GM21381 (cell line): ENCODE measurements around the gene SLC35A1.

Experiments used
- ATAC-seq: cut with Tn5 transposase; IDR thresholded peaks from one replicate; pipeline ENCODE4 v1.9.1; 2021; ENCODE audit warnings: mild to moderate bottlenecking, moderate library complexity; ENCODE audit not compliant: unreplicated experiment

SLC35A1 gene

DNA sequence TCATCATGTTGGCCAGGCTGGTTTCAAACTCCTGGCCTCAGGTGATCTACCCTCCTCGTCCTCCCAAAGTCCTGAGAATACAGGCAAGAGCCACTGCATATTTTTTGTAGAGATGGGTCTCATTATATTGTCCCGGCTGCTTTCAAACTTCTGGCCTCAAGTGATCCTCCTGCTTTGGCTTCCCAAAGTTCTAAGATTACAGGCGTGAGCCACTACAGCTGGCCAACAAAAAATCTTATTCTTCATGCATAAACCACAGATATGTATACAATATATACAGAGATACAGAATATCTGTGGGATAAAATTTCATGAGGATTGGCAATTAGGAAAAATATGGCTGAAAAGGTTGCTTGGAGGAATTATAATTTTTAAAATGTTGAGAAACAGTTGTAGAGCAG, 49.9 kb downstream of the SLC35A1 start:
- ATAC-seq, result no peak

DNA sequence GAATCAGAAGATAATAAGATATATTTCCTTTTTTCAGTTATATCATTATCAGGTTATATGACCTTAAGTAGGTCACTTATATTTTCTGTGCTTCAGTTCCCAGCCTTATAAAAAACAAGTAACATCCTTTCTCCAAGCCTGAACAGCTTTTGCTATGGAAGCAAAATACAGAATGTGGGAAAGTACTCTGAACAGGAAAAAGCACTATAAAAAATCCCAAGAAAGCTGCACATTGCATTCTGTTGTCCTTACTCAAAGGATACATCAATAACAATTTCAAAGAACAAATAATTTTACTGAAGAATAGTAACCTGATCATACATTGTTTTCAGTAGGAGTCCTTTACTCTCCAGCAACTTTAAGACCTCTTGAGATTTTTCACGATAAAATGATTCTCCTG, 56.4 kb downstream of the SLC35A1 start:
- ATAC-seq, result no peak

DNA sequence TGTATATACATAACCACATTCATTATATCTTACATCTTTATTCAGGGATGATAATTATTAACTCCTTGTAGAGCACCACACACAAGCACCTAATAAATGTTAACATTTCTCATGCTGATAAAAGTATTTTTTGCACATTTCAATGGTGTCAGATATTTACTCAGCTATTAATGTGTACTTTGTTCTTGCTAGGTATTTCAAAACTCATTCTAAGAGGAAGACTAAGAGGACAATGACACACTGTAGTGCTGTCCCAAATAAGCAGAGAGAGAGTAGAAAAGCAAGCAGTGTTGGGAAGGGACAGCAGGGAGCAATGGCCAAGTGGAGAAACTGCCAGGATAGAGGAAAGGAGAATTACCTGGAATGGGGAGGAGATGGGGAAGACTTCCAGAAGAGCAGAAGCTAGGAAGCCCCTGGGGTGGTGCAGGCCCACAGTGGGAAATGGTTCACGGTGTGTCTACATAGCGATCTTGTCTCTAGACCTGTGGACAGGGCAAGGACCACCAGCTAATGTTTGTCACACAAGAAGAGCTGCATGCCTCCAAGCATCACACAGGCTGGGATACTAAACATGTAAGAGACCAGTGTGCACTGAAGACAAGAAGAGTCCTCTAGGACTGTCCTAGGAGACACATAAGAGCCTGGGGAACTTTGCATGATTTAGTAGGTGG, 61.7 kb downstream of the SLC35A1 start:
- ATAC-seq, result no peak

DNA sequence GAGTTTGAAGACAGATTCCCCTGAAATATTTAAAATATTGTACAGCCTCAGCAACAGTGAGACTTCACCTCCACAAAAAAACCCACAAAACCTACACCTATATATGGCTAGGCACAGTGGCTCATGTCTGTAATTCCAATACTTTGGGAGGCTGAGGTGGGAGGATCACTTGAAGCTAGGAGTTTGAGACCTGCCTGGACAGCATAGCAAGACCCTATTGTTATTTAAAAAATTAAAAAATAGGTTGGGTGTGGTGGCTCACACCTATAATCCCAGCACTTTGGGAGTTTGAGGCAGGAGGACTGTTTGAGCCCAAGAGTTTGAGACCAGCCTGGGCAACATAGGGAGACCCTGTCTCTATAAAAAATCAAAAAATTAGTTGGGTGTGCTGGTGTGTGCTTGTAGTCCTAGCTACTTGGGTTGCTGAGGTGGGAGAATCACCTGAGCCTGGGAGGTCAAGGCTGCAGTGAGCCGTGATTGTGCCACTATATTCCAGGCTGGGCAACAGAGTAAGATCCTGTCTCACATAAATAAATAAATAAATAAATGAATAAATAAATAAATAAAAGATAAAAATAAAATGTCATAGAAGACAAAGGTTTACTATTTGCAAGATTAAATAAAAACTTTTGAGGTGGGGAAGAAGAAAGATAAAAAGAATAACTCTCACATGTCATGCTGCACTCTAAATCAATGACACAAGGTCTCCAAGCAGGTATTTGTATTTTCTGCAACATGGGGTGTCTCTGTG, 65.9 kb downstream of the SLC35A1 start:
- no peak for ATAC-seq

DNA sequence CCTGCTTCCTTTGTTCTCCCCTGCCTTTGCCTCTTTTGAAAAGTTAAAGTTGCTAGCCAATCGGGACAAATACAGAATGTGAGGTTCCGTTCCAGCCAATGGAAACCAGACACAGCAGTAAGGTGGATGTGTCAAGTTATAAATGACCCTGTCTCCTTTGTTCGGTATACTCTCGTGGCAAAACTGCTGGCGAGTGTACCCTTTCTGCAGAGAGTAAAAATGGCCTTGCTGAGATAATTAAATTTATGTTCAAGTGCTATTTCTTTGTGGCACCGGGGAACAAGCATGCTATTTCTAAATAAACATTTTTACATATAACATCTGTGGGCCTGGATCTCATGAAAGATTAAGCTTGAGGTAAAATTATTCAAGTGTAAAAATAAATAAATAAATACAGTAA, 66.8 kb downstream of the SLC35A1 start:
- no peak for ATAC-seq

DNA sequence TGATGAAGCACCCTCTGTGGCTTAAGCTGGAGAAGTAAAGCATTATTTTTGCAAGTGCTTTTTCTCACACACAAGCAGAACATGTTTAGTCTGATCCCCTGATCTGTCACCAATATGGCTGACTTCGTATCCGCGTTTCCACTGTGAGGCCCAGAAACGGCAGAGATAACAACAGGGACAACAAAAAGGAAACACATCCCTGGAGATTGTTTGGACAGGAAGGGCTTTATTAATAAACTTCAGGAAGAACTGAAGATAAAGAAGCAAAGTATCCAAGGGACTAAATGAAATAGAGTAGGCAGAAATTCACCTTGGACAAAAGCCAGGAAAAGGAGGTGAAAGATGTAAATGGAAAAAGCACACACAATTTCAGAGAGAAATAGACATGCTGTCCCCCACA, 67.8 kb downstream of the SLC35A1 start:
- ATAC-seq, result no peak

DNA sequence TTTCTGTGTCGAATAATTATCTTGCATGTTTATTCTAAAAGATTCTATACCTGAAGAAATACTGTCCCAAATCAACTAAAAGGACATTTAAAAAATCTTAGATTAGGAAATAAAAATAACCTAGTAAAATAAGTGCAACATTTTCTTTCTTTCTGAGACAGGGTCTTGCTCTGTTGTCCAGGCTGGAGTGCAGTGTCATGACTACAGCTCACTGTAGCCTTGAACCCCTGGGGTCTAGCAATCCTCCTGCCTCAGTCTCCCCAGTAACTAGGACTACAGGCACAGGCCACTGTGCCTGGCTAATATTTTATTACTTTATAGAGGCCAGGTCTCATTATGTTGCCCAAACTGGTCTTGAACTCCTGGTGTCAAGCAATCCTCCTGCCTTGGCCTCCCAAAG, 68.3 kb downstream of the SLC35A1 start:
- no peak for ATAC-seq

DNA sequence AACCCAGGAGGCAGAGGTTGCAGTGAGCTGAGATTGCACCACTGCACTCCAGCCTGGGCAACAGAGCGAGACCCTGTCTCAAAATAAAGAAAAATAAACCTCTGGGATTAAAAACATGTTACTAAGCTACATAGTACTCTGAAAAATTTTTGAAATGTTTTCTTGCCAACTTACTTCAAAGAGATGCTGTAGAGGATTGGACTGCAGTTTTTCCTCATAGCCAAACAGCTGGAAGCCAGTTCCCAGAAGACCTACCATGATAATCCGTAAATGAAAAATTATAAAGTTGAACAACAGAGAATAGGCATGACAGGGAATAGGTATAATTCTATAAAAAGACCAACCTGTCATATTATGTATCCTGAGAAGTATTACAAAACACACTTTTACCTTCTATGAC, 69.0 kb downstream of the SLC35A1 start:
- no peak for ATAC-seq

DNA sequence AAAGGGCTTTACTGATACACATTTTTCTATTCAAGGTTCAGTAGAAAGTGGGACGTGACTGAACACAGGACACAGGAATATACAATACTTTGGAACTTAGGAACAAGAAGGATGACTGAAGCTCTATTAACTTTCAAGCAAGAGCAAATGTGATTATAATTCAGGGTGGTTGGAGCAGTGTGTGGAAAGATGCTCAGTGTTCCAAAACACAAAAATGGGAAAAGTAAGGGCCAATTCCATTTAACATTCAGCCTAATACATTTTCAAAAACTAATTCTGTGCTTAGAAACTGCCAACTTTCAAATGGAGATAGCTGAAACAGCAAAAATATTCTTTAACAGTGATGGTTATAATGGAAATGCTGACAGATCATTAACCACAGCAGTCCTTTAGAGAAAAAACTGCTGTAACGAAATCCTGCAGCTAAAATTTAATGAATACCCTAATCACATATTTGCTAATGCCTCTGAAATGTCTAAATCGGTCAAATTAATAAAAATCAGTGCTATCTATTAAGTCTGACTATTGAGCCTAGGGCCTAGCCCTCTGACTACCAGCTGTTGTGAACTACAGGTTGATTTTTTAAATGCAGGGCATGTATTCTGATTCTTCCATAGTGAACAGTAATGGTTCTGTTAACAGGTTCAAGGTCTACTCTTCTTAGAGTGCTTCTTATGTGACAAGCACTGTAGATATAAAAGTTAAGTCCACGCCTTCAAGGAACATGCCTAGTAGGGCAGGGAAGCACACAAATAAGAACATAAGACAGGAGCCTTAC, 71.1 kb downstream of the SLC35A1 start:
- no peak for ATAC-seq

DNA sequence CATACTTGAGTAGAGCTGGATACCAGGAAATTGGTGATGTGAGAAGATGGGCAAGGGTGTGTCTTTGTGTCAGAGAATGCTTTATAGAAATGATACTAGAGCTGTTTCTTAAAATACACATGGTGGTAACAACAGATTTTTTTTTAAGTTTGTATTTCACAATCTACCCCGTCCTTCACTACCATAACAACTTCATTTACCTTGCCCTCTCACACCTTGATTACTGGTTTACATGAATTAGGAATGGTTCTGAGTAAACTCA, 71.6 kb downstream of the SLC35A1 start:
- no peak for ATAC-seq

DNA sequence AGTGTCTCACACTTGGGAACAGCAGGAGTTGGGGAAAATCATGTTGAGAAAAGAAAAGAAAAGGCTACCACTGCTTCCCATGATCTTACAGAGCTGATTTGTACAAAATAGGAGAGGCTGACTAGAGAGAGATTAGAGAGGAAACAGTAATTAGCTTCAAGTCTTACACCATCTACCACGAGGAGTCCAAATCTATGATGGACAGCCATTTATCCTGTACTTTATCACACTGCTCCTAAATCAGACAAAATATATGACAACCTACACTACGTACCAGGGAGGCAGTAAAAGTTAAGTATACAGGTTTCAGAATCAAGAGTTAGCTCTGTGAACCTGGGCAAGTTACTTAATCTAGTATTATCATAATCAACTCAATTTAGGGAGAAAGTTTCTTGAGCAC, 79.0 kb downstream of the SLC35A1 start:
- ATAC-seq, result no peak

DNA sequence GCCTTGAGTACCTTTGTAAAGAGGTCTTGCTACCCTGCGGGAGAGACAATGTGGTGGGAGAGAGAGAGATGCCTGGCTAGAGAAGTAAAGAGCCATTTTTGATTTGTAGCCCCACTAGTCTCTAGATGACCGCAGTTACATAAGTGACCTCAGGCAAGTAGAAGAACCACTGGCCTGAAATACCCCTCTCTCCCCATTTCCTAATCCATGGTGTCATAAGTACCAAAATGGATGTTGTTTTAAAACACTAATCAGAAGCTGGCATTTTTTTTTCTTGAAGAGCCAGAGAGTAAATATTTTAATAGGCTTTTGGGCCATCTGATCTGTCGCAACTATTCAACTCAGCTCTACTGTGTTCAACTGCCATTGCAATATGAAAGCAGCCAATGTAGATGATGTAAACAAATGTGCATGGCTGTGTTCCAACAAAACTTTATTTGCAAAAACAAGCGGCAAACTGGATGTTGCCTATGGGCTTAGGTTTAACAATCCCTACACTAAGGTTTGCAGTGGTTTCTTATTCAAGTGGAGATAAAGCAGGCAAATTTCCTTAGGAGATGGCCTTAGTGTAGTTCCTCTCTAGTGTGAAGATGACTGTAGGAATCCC, 80.5 kb downstream of the SLC35A1 start:
- no peak for ATAC-seq

DNA sequence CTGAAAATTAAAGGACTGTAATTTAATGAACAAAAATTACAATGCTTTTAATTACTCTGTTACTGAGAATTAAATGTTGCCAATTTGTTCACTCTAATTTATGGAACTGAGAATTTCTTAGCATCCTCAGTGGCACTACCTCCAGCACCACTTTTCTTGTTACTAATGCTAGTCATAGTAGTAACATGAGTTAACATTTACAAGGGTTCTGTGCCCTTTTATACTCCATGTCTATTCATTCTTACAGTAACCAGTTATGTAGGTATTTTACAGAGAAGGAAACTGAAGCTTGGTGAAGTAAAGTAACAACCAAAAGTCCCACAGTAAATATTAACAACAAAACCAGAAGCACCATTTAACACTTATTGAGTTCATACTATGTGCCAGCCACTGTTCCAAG, 82.7 kb downstream of the SLC35A1 start:
- ATAC-seq, result no peak

DNA sequence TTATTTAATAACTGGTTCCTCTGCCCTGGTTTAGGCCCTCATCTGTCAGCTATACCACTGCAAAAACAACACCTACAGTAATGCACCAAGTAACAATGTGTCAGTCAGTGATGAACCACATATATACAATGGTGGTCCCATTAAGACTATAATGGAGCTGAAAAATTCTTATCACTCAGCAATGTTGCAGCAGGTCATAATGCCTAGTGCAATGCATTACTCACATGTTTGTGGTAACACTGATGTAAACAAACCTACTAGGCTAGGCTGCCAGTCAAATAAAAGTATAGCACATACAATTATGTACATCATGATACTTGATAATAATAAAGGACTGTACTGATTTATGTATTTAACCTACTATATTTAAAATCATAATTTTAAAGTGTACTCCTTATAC, 85.7 kb downstream of the SLC35A1 start:
- no peak for ATAC-seq

DNA sequence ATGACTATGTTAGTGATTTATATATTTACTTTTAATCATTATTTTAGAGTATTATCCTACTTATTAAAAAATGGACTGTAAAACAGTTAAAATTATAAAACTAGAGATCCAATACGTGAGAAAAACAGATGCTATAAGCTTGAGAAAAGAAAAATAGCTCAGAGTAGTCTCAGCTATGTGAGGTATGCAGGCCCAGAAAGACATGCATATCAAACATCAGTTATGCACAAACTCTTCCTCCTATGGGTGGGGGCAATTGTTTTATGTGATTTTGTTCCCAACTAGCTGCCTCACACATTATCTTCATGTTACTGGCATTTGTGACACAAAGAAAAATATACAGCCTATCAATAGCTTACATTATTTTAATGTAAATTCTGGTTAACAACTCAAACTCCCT, 88.2 kb downstream of the SLC35A1 start:
- no peak for ATAC-seq
